ENCODE data around the gene INS.

The INS gene

GRCh38 chr11:2116680-2117079 lies 44.3 kb downstream of the INS start:
- Histone ChIP-seq H3K4me3 (IDR thresholded peaks at IDR 0.05; ENCODE audit: insufficient read depth, low read depth, low read length) (no peak overlapping the region), H3K27me3 (ENCODE audit: insufficient read depth, low read depth) (peaks cover 76% of the 10 kb centered on the region), H3K9ac (no peak overlapping the region), H2AFZ (ENCODE audit: low read depth) (no peak overlapping the region), H4K20me1 (ENCODE audit: insufficient read depth) (no peaks in the 10 kb centered on the region), H3K4me1 (ENCODE audit: low read depth, poor library complexity, severe bottlenecking) (no peaks in the 10 kb centered on the region), H3K36me3 (ENCODE audit: insufficient read depth) (no peaks in the 10 kb centered on the region), H3K27ac (no peak overlapping the region), H3K4me2 (no peak overlapping the region), H3K79me2 (ENCODE audit: insufficient read depth, low read depth) (no peaks in the 10 kb centered on the region)
- no peak for TF ChIP-seq CTCF (conservative IDR thresholded peaks at IDR 0.05; ENCODE audit: low read depth, low read length)

DNA sequence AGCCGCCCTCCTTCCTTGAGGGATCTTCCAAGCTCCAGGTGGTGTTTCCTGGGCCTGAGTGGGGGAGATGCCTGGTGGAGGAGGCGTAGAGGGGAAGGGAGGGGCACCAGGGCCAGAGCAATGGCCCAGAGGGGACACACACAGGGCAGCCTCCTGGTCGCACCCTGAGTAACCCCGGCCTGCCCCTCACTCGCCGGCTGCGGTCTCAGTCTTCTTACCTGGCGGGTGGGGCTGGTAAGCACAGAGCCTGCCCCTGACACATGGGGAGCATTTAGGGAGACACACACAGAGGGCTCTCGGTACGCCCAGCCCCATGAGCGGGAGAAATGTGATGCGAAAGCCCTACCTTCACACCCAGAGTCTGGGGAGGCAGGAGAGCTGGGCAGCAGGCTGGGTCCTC lies 45.7 kb downstream of the INS start:
- Histone ChIP-seq H3K27ac (no peak overlapping the region), H4K20me1 (ENCODE audit: insufficient read depth) (no peaks in the 10 kb centered on the region), H3K79me2 (ENCODE audit: insufficient read depth, low read depth) (no peaks in the 10 kb centered on the region), H3K4me2 (no peak overlapping the region), H3K36me3 (ENCODE audit: insufficient read depth) (no peaks in the 10 kb centered on the region), H3K4me3 (IDR thresholded peaks at IDR 0.05; ENCODE audit: insufficient read depth, low read depth, low read length) (no peak overlapping the region), H2AFZ (ENCODE audit: low read depth) (no peak overlapping the region), H3K27me3 (ENCODE audit: insufficient read depth, low read depth) (peaks cover 75% of the 10 kb centered on the region), H3K9ac (no peak overlapping the region), H3K4me1 (ENCODE audit: low read depth, poor library complexity, severe bottlenecking) (no peaks in the 10 kb centered on the region)
- no peak for TF ChIP-seq CTCF (conservative IDR thresholded peaks at IDR 0.05; ENCODE audit: low read depth, low read length)

- TF ChIP-seq CTCF (conservative IDR thresholded peaks at IDR 0.05; ENCODE audit: low read depth, low read length): no peak
- Histone ChIP-seq H3K4me1 (ENCODE audit: low read depth, poor library complexity, severe bottlenecking) (no peaks in the 10 kb centered on the region), H3K9ac (no peak overlapping the region), H2AFZ (ENCODE audit: low read depth) (no peak overlapping the region), H3K36me3 (ENCODE audit: insufficient read depth) (no peaks in the 10 kb centered on the region), H3K27me3 (ENCODE audit: insufficient read depth, low read depth) (peaks cover 77% of the 10 kb centered on the region), H3K27ac (no peak overlapping the region), H3K4me3 (IDR thresholded peaks at IDR 0.05; ENCODE audit: insufficient read depth, low read depth, low read length) (no peak overlapping the region), H3K79me2 (ENCODE audit: insufficient read depth, low read depth) (no peaks in the 10 kb centered on the region), H4K20me1 (ENCODE audit: insufficient read depth) (no peaks in the 10 kb centered on the region), H3K4me2 (no peak overlapping the region)
Measured at GRCh38 chr11:2114430-2115241, 46.4 kb downstream of the INS start.

- TF ChIP-seq CTCF (conservative IDR thresholded peaks at IDR 0.05; ENCODE audit: low read depth, low read length): no peak
Measured at GRCh38 chr11:2113776-2114175, 47.2 kb downstream of the INS start.

More at GRCh38 chr11:2113776-2114175, 47.2 kb downstream of the INS start:
- H3K36me3 ChIP-seq (ENCODE audit: insufficient read depth): no peaks in the 10 kb centered on the region
- H4K20me1 ChIP-seq (ENCODE audit: insufficient read depth): no peaks in the 10 kb centered on the region
- peaks cover 76% of the 10 kb centered on the region for H3K27me3 ChIP-seq (ENCODE audit: insufficient read depth, low read depth)
- no peak overlapping the region for H3K9ac ChIP-seq
- no peak overlapping the region for H2AFZ ChIP-seq (ENCODE audit: low read depth)
- no peaks in the 10 kb centered on the region for H3K4me1 ChIP-seq (ENCODE audit: low read depth, poor library complexity, severe bottlenecking)
- no peak overlapping the region for H3K27ac ChIP-seq
- H3K4me3 ChIP-seq (IDR thresholded peaks at IDR 0.05; ENCODE audit: insufficient read depth, low read depth, low read length): no peak overlapping the region
- no peak overlapping the region for H3K4me2 ChIP-seq
- H3K79me2 ChIP-seq (ENCODE audit: insufficient read depth, low read depth): no peaks in the 10 kb centered on the region

Measured in KMS-11 (cell line).